CD4-positive, alpha-beta T cell treated with Interleukin-15 for 1 hour (primary cell): Measurements from ENCODE around the gene SELPLG.

Source experiments
- DNase-seq: peaks from one replicate; pipeline ENCODE4 v3.0.0-alpha.2; 2020

Gene SELPLG

GRCh38 chr12:108618079-108618952 is 15.4 kb downstream of the SELPLG start:
- peak; percentile 69 for DNase-seq

GRCh38 chr12:108616941-108617858 is 16.5 kb downstream of the SELPLG start:
- peak; percentile 86 for DNase-seq

GRCh38 chr12:108616359-108616758 is 17.3 kb downstream of the SELPLG start:
- no peak for DNase-seq

GRCh38 chr12:108615918-108616317 is 17.8 kb downstream of the SELPLG start:
- DNase-seq = no peak

GRCh38 chr12:108614639-108615038 is 19.1 kb downstream of the SELPLG start:
- no peak for DNase-seq

GRCh38 chr12:108614041-108614440 is 19.7 kb downstream of the SELPLG start:
- DNase-seq = no peak

DNA sequence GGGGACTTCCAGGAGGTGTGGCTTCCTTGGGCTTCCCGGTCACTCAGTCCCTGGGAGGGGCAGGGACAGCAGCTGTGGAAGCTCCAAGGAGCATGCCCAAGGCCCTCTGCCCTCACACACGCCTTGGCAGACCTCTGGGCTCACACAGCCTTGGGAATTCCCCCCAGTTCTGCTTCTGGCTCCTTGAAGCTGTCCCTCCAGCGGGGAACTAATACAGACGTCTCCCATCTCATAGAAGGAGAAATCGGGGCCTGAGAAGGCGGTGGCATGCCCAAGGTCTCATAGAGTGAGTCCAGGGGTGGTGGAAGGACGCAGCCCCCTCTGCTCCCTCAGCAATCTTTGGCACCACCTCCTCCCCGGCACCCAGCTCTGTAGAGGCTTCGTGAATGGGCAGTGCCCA is 20.1 kb downstream of the SELPLG start:
- no peak for DNase-seq

DNA sequence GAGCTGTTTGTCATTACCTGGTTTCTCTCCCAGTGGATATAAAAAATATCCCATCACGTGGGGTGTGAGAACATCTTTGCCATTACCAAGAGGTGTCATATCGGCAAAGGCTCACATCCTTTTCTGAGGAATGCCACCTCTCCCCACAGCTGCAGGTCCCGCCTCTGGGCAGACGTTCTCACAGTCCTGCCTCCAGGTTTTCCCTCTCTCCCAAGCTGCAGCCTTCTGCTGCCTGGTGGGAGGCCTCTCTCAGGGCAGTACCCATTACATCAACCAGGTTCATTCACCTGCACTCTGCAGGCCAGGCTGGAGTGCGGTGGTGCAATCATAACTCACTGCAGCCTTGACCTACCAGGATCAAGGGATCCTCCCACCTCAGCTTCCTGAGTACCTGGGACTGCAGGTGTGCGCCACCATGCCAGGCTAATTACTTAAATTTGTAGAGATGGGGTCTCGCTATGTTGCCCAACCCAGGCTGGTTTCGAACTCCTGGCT is 20.9 kb downstream of the SELPLG start:
- DNase-seq = no peak

GRCh38 chr12:108611884-108612415 is 21.7 kb downstream of the SELPLG start:
- peak; percentile 51 for DNase-seq

- no peak for DNase-seq
Observed at GRCh38 chr12:108610856-108611605, 22.7 kb downstream of the SELPLG start.

GRCh38 chr12:108610336-108610815 is 23.3 kb downstream of the SELPLG start:
- no peak for DNase-seq

DNA sequence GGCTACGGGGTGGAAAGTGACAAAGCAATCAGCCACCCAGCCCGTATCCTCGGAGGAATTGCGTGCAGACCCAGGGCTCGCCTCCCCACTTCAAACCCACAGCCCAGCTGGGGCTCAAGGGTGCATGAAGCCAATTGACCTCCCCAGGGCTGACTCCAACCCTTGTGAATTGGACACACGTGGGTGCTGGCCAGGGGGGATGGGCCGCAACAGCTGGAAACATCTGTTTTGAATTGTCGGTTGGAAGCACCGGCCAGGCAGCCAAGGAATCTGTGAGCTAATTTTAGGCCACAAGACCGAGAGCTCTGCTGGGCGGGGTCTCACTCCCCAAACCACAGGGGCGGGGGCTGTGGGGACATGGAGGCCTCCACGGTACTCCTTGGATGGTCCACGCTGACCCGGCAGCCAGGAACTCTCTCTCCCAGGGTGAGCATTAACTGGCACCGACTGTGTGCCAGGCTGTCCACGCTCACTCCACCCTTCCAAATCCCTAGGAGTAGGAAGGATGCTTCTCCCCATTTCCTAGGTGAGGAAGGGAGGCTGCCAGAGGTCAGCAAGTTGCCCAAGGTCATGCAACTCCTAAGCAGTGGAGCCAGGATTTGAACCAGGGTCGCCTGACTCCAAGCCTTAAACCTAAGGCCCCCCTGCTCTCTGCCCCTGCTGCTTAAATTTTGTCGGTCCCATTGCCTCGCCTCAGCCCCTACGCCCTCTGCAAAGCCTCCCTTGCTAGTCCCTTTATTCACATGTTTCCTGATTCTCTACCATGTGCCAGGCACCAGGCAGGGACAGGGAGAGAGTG is 24.0 kb downstream of the SELPLG start:
- no peak for DNase-seq

GRCh38 chr12:108608616-108609015 is 25.1 kb downstream of the SELPLG start:
- no peak for DNase-seq

DNA sequence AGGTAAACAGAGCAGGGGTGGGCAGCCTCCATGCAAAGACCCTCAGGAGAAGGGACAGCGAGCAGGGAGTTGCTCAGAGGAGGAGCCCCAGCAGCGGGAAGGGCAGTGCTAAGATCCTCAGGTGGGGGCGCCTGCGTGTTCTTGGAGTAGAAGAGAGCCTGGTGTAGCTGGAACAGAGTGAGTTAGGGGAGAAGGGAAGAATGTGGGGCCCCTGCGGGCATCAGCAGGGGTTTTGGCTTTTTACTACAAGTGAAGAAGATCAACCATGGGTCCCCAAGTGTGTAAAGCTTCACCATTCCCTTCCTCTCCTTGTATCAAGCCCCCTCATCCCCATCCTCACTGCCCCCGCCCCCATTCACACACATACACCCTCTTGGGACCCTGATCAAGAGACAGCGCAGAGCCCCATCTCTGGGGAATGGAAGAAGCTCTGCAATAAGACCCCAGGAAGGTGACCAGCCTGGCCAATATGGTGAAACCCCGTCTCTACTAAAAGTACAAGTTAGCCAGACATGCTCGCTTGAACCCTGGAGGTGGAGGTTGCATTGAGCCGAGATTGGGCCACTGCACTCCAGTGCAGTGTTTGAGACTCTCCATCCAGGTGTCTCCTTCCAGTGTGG is 25.6 kb downstream of the SELPLG start:
- DNase-seq = no peak

DNA sequence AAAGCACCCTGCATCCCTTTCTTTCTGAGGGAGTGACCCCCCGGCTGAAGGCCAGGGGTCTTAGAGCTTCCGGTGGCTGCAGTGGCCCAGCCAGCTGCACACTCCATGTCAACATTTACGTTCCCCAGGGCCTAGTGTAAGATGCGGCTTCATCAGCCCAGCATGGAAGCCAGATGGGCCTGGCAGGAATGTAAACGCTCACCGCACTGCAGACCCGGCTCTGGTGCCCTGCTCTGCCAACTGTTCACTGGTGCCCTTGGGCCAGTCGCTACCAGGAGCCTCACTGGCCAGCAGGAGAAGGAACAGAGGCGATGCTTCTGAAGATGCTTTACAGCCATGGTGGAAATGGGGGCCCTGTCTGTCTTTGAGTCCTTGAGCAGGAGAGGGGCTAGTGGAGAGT is 27.2 kb downstream of the SELPLG start:
- no peak for DNase-seq

DNA sequence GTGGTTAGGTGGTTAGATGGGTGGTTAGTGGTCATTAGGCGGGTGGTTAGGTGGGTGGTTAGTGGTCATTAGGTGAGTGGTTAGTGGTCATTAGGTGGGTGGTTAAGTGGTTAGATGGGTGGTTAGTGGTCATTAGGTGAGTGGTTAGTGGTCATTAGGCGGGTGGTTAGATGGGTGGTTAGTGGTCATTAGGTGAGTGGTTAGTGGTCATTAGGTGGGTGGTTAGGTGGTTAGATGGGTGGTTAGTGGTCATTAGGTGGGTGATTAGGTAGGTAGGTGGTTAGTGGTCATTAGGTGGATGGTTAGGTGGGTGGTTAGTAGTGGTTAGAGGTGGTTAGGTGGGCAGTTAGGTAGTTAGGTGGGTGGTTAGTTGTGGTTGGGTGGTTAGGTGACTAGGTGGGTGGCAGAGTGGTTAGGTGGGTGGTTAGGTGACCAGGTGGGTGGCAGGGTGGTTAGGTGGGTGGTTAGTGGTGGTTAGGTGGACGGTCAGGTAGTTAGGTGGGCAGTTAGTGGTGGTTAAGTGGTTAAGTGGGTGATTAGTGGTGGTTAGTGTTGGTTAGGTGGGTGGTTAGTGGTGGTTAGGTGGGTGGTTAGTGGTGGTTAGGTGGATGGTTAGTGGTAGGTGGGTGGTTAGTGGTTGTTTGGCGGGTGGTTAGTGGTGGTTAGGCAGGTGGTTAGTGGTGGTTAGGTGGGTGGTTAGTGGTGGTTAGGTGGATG is 27.8 kb downstream of the SELPLG start:
- DNase-seq = no peak

DNA sequence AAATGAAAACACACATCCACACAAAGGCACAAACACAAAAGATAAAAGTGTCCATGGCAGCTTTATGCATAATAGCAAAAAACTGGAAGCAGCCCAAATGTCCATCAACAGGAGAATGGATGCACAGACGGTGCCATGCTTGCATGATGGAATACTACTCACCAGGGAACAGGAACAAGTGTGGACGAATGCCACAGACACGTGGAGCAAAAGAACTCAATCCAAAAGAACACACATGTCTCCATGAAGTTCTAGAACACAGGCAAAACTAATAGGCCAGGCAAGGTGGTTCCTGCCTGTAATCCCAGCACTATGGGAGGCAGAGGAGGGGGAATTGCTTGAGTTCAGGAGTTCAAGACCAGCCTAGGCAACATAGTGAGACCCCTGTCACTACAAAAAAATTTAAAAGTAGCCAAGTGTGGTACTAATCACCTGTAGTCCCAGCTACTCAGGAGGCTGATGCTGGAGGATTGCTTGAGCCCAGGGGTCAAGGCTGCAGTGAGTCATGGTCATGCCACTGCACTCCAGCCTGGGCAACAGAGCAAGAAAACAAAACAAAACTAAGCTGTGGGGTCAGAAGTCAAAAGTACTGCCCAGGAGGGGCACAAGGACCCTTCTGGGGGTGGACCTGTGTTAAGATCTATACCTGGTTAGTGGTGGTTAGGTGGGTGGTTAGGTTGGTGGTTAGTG is 28.5 kb downstream of the SELPLG start:
- no peak for DNase-seq

DNA sequence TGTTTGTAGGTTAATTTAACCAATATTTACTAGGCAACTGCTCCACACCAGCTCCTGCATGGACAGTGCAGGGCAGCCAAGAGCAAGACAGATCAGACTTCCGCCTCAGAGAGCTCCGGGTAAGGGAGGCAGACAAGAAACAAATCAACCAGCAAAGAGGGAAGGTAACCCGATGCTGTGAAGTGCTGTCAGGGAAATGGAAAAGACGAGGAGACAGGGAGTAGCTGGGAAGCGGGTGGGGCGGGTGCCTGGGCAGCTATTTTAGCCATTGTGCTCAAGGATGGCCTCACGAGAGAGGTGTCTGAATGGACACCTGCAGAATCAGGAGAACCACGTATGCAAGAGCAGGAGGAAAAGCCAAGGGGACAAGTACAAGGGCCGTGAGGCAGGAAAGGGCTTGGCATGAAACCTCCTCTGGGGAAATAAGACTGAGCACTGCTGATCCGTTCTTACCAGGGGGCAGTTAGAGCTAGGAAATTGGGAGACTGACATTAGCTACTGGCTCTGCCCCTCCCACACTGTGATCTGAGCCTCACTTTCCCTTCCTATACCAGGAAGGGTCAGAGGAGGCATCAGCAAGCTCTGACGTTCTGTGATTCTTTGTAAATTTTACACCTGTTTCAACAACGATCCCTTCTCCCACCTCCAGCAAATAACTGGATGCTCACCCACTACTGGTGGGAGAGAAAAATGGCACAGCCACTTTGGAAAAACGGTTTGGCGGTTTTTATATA is 29.3 kb downstream of the SELPLG start:
- DNase-seq = no peak

GRCh38 chr12:108603743-108604142 is 30.0 kb downstream of the SELPLG start:
- DNase-seq = no peak
